ENCODE data around the gene PTPN2. TPM values are rescaled to one million over a fixed set of nuclear protein-coding genes. Genes with fewer than 3 reads are reported as not detected.

PTPN2 gene
- total and polyA plus RNA-seq, 9 of the 15 experiments (the other 6 are each of a cell fraction or from before 2014, with no cell fraction given): 36.6 to 66.4 (median 43.8) TPM

DNA sequence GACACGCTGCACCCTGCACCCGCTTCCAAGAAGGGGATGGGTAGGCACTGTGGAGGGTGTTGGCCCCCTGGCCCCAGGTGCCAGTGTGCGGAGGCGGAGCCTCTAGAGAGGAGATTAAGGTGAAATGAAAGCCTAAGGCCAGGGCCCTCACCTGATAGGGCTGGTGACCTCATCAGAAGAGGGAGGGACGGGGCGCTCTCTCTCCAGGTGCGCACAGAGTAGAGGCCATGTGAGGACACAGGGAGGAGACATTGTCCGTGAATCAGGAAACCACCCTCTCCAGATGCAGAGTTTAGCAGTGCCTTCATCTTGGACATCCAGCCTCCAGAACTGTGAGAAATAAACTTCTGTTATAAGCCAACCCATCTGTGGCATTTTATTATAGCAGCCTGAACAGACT lies 118.9 kb downstream of the PTPN2 start:
- 70% methylated on average over 8 of the region's 8 CpGs for WGBS (ENCODE audit: insufficient coverage, low coverage, missing lambda C conversion rate)
- DNase-seq (ENCODE audit: extremely low read depth in 1 of 4, low spot score in 3 of 4): no peak
- H3K27ac ChIP-seq (ENCODE audit: extremely low read depth, low read depth, low read length): no peak overlapping the region
- ChIA-PET POLR2A (interaction anchor here (0.7 kb wide), 1 partner anchor 180 kb away, joined by 3 read pairs; no protein-coding TSS in a partner anchor), CTCF (ENCODE audit: low intra/inter-chr PET ratio) (interaction anchor here (0.7 kb wide), 1 partner anchor 129 kb away, joined by 4 read pairs; no protein-coding TSS in a partner anchor)
- no peaks in the 10 kb centered on the region for H3K79me2 ChIP-seq (ENCODE audit: control insufficient read depth, insufficient read depth, low read length)
- no peak for FAIRE-seq
- in situ Hi-C loops (cut with MboI) (no loop called here), intact Hi-C loops (cut with micrococcal nuclease) (no loop called here)
- H3K4me2 ChIP-seq (ENCODE audit: insufficient read depth, low read length): no peak overlapping the region
- H3K36me3 ChIP-seq (ENCODE audit: control insufficient read depth, insufficient read depth, low read length): no peaks in the 10 kb centered on the region
- no TSS peak for BruUV-seq (replicated peaks)
- ATAC-seq: peak; percentile 45
- 0 out of 2 replicates have a peak overlapping the region, but pooled peaks have one; percentile 2 for H2AFZ ChIP-seq (ENCODE audit: low read depth, low read length)
- no peaks in the 10 kb centered on the region for H3K27me3 ChIP-seq (ENCODE audit: control insufficient read depth in 2 of 2, insufficient read depth in 2 of 2, low read length in 2 of 2)
- no peaks in the 10 kb centered on the region for H3K9me1 ChIP-seq (ENCODE audit: control insufficient read depth, insufficient read depth, low read length)
- H3K4me1 ChIP-seq (replicated peaks in 1 of 2; ENCODE audit: control insufficient read depth in 2 of 2, insufficient read depth in 2 of 2, low read length in 2 of 2): peaks cover 13 to 16% of the 10 kb centered on the region in 2 experiments
- H3K9me3 ChIP-seq (replicated peaks; ENCODE audit: control insufficient read depth, insufficient read depth, low read depth, low read length): no peaks in the 10 kb centered on the region
- no peaks in the 10 kb centered on the region for H4K20me1 ChIP-seq (replicated peaks; ENCODE audit: control insufficient read depth, insufficient read depth, low read length)
- no peak overlapping the region for H3K9ac ChIP-seq (ENCODE audit: insufficient read depth in 1 of 2, low read depth in 2 of 2, low read length in 2 of 2)
- H3K4me3 ChIP-seq: no peak overlapping the region
- TF ChIP-seq, protein P1, sequence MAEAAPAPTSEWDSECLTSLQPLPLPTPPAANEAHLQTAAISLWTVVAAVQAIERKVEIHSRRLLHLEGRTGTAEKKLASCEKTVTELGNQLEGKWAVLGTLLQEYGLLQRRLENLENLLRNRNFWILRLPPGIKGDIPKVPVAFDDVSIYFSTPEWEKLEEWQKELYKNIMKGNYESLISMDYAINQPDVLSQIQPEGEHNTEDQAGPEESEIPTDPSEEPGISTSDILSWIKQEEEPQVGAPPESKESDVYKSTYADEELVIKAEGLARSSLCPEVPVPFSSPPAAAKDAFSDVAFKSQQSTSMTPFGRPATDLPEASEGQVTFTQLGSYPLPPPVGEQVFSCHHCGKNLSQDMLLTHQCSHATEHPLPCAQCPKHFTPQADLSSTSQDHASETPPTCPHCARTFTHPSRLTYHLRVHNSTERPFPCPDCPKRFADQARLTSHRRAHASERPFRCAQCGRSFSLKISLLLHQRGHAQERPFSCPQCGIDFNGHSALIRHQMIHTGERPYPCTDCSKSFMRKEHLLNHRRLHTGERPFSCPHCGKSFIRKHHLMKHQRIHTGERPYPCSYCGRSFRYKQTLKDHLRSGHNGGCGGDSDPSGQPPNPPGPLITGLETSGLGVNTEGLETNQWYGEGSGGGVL (CRISPR knock-in tag; IDR thresholded peaks at IDR 0.05): no peak
- TF ChIP-seq POU5F1 (IDR thresholded peaks at IDR 0.05; ENCODE audit: borderline replicate concordance, low read depth, low read length, partially characterized antibody): no peak
- TF ChIP-seq HNRNPUL1 (IDR thresholded peaks at IDR 0.05; ENCODE audit: low read length): no peak
- TF ChIP-seq, protein P2, sequence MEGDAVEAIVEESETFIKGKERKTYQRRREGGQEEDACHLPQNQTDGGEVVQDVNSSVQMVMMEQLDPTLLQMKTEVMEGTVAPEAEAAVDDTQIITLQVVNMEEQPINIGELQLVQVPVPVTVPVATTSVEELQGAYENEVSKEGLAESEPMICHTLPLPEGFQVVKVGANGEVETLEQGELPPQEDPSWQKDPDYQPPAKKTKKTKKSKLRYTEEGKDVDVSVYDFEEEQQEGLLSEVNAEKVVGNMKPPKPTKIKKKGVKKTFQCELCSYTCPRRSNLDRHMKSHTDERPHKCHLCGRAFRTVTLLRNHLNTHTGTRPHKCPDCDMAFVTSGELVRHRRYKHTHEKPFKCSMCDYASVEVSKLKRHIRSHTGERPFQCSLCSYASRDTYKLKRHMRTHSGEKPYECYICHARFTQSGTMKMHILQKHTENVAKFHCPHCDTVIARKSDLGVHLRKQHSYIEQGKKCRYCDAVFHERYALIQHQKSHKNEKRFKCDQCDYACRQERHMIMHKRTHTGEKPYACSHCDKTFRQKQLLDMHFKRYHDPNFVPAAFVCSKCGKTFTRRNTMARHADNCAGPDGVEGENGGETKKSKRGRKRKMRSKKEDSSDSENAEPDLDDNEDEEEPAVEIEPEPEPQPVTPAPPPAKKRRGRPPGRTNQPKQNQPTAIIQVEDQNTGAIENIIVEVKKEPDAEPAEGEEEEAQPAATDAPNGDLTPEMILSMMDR (IDR thresholded peaks at IDR 0.05 in 2 of 3, conservative IDR thresholded peaks at IDR 0.05 in 1 of 3; ENCODE audit: insufficient read depth in 2 of 3, low read depth in 1 of 3, low read length in 3 of 3): peak in 2 of 3 experiments; percentile 15 to 18; a peak in 1 of 6 replicates
- no peak for TF ChIP-seq MCM5 (IDR thresholded peaks at IDR 0.05; ENCODE audit: low read depth)
- TF ChIP-seq, protein P3, sequence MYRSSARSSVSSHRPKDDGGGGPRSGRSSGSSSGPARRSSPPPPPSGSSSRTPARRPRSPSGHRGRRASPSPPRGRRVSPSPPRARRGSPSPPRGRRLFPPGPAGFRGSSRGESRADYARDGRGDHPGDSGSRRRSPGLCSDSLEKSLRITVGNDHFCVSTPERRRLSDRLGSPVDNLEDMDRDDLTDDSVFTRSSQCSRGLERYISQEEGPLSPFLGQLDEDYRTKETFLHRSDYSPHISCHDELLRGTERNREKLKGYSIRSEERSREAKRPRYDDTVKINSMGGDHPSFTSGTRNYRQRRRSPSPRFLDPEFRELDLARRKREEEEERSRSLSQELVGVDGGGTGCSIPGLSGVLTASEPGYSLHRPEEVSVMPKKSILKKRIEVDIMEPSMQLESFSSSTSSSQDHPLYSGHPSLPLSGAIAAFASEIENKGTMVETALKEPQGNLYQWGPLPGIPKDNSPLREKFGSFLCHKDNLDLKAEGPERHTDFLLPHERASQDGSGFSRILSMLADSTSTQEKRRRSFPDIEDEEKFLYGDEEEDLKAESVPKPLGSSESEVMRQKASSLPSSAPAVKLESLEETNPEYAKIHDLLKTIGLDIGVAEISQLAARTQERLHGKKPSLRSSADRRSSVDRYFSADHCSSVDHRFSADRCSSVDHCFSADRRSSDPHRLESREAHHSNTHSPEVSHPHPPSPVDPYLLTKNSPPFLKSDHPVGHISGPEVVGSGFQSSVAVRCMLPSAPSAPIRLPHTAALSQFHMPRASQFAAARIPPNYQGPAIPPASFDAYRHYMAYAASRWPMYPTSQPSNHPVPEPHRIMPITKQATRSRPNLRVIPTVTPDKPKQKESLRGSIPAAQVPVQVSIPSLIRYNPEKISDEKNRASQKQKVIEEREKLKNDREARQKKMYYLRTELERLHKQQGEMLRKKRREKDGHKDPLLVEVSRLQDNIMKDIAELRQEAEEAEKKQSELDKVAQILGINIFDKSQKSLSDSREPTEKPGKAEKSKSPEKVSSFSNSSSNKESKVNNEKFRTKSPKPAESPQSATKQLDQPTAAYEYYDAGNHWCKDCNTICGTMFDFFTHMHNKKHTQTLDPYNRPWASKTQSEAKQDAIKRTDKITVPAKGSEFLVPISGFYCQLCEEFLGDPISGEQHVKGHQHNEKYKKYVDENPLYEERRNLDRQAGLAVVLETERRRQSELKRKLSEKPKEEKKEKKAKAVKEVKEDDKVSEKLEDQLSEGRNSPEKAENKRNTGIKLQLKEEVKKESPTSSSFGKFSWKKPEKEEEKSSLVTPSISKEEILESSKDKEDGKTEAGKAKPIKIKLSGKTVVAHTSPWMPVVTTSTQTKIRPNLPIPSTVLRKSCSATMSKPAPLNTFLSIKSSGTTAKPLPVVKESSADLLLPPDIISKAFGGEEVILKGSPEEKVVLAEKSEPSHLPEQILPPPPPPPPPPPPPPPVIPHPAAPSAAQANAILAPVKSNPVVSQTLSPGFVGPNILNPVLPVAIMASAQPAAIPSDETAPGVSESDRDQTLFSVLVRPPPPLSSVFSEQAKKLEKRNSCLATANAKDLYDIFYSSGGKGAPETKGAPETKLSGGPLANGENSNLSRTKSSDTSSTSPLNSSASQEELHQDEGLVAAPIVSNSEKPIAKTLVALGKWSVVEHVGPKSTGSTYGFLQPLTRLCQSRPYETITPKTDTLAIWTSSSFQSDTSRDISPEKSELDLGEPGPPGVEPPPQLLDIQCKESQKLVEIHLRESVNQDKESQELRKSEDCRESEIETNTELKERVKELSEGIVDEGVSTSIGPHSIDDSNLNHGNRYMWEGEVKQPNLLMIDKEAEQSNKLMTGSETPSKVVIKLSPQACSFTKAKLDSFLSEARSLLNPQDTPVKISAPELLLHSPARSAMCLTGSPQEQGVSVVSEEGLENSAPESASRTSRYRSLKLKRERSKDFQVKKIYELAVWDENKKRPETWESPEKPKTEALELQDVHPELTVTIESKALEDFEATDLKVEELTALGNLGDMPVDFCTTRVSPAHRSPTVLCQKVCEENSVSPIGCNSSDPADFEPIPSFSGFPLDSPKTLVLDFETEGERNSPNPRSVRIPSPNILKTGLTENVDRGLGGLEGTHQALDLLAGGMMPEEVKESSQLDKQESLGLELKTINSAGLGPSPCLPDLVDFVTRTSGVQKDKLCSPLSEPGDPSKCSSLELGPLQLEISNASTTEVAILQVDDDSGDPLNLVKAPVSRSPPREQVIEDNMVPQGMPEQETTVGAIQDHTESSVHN (IDR thresholded peaks at IDR 0.05; ENCODE audit: borderline replicate concordance in 1 of 2, low read depth in 1 of 2): no peak
- TF ChIP-seq KDM4B (IDR thresholded peaks at IDR 0.05; ENCODE audit: borderline replicate concordance in 2 of 2, low read depth in 1 of 2): no peak
- no peak for TF ChIP-seq CBX1 (IDR thresholded peaks at IDR 0.05; ENCODE audit: low read depth)
- no peak for TF ChIP-seq SMAD4 (CRISPR knock-in tag; conservative IDR thresholded peaks at IDR 0.05)
- no peak for TF ChIP-seq XRCC3 (IDR thresholded peaks at IDR 0.05)

Measured in K562 (cell line).